Heart right ventricle (tissue), 16 donors: ENCODE measurements around the gene RAB44. TPM values are rescaled to one million over a fixed set of nuclear protein-coding genes. Genes with fewer than 3 reads are reported as not detected.
A peak's percentile ranks its signal among the peaks of the same experiment; 100 is the strongest.

Source experiments
- ATAC-seq, 8 donors: fragments of 200-7000 bp; cut with Tn5 transposase; one replicate each; pipeline ENCODE4 v1.9.1; 2020; ENCODE audit warnings: mild to moderate bottlenecking in 8 of 8, moderate library complexity in 8 of 8, moderate number of reproducible peaks in 1 of 8
- DNase-seq, 2 donors: peaks; one replicate each; pipeline ENCODE4 v3.0.0-alpha.2; 2020
- H3K27ac ChIP-seq, 10 donors: fragments of 200-600 bp; sonication (generic) in 2 of 10; one replicate each; pipeline versions ENCODE4 v1.5.0 to v1.8.0; 2020 to 2022; ENCODE audit warnings: mild to moderate bottlenecking in 3 of 10
- H3K27me3 ChIP-seq, 7 donors: fragments of 200-600 bp; one replicate each; pipeline ENCODE4 v1.8.0; 2021 to 2022; ENCODE audit warnings: mild to moderate bottlenecking in 2 of 7
- H3K36me3 ChIP-seq, 9 donors: fragments of 200-600 bp; sonication (generic) in 1 of 9; one replicate each; pipeline versions ENCODE4 v1.5.0 to v1.8.0; 2020 to 2022; ENCODE audit warnings: mild to moderate bottlenecking in 2 of 9
- H3K4me1 ChIP-seq, 9 donors: fragments of 200-600 bp; sonication (generic) in 1 of 9; one replicate each; pipeline versions ENCODE4 v1.5.0 to v1.8.0; 2020 to 2022; ENCODE audit warnings: mild to moderate bottlenecking in 4 of 9
- H3K4me3 ChIP-seq, 10 donors: fragments of 200-600 bp; sonication (generic) in 2 of 10; one replicate each; pipeline versions ENCODE4 v1.5.0 to v1.8.0; 2020 to 2022; ENCODE audit warnings: mild to moderate bottlenecking in 7 of 10, moderate library complexity in 2 of 10
- H3K9me3 ChIP-seq, 11 donors: fragments of 200-600 bp in 10 of 11; sonication (generic) in 2 of 11; one replicate each; pipeline versions ENCODE4 v1.5.0 to v1.8.0; 2013 to 2022; ENCODE audit warnings: mild to moderate bottlenecking in 2 of 11, control low read depth in 1 of 11, moderate library complexity in 1 of 11
- CTCF ChIP-seq, 9 donors: fragments of 200-600 bp; sonication (generic) in 2 of 9; IDR thresholded peaks; one replicate each; pipeline versions ENCODE4 v1.5.0 to v1.8.0; 2021 to 2022; ENCODE audit warnings: antibody characterized with exemption in 9 of 9, mild to moderate bottlenecking in 5 of 9, moderate library complexity in 1 of 9
- WGBS, 2 donors: extraction: QIAGEN DNeasy Blood & Tissue Kit; methylation state at CpG; one replicate each; pipeline ENCODE4 v1.1.7; 2013; ENCODE audit warnings: inconsistent platforms in 1 of 2; 5-methylcytosine and 5-hydroxymethylcytosine counted together
- intact Hi-C, 10 donors: fragments of 100-400 bp; cut with DNase I; formaldehyde crosslinking; loops; one replicate each; pipeline versions ENCODE4 v1.11.1 to v1.14.2; 2022
- polyA plus RNA-seq, 2 donors: library from polyadenylated mRNA; stranded (reverse); fragments of 200-250 nt; gene quantifications; one replicate each; pipeline ENCODE4 v1.2.3, GENCODE V29; 2013
- total RNA-seq, 10 donors: library from RNA; stranded (reverse); fragmentation: NEBNext Ultra II Directional in 3 of 10; extraction: Animal tissue kit (Norgen Biotek cat#: 25700) in 3 of 10; gene quantifications; one replicate each; pipeline versions ENCODE4 v1.2.1 to v1.2.4, GENCODE V29; 2021 to 2023
- donor health status: Arrhythmogenic right ventricular cardiomyopathy.
- donor health status: ischemic (EF 13 %, LVEDD 7.1; RV severe dilation, severe dysfunction).
- donor health status: healthy with polysubstance abuse.
- donor health status: DM: no; HTN: yes; CAD: no.
- donor health status: DM: no; HTN: no; CAD: no.
- donor health status: ischemic (EF 25% LVEDD 6.9; RV normal size, moderate dysfunction).
- donor health status: ischemic (EF 25% LVEDD 5.7; RV mildly dilated, moderate dysfunction).
- donor health status: healthy.
- donor health status: DM: yes; HTN: yes; CAD: no.
- donor health status: Ischemic cardiomyopathy.
- donor health status: ischemic (EF 35%, LVEDD 5.7; RV mildly dilated, moderate dysfunction).
- donor health status: nonischemic (EF 11% LVEDD 7.7; RV severe dilation, severe dysfunction).
- donor health status: DM: yes; HTN: yes; CAD: no.
- donor health status: PGD.
- donor health status: ischemic (EF 29% LVEDD 5.4; RV normal size, mild dysfunction).
- donor health status: nonischemic (EF 23%, LVEDD 6.1; RV moderate dilation, normal function).

RAB44 gene
- total and polyA plus RNA-seq, 12 donors, result 0.03 to 0.39 (median 0.06) TPM; not detected in 6

GRCh38 chr6:36660771-36661471 is 36.7 kb upstream of the RAB44 start:
- no peak overlapping the region for H3K27ac ChIP-seq
- H3K36me3 ChIP-seq, result no peaks in the 10 kb centered on the region
- H3K4me3 ChIP-seq, result peak overlapping the region in 6 of 10 donors; percentile 8 to 28 (median 22)
- 19 to 21% methylated on average over 44 of the region's 44 CpGs for WGBS, 2 donors
- H3K4me1 ChIP-seq, result peaks cover 0 to 37% (median 10%) of the 10 kb centered on the region in 9 donors
- DNase-seq (peak; percentile 59 to 75), ATAC-seq (peak; percentile 75 to 92 (median 84))
- intact Hi-C loops, result no loop called here
- peaks cover 0 to 40% (median 0%) of the 10 kb centered on the region in 7 donors for H3K27me3 ChIP-seq
- H3K9me3 ChIP-seq, result no peaks in the 10 kb centered on the region
- TF ChIP-seq CTCF (IDR thresholded peaks at IDR 0.05), result no peak

DNA sequence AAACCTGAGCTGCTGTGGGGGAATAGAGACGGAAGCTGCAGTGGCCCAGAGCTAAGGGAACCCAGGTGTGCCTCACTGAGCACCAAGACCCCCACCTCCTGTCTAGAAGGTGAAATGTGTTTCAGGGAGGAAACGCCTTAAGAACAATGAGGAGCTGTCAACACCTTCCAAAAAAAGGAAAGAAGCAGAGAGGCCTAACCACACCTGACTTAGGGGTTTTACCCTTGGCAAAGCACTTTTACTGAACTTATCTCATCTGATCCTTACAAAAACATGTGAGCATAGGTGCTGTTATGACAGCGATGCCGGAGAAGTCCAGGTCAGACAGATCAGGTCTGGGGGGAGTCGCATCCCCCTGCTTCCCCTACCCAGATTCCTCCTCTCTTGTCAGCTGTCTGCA is 35.2 kb upstream of the RAB44 start:
- H3K27me3 ChIP-seq, result peaks cover 0 to 26% (median 0%) of the 10 kb centered on the region in 7 donors
- DNase-seq, result no peak
- intact Hi-C loops, result no loop called here
- WGBS, 2 donors, result 90 to 95% methylated on average over 5 of the region's 5 CpGs
- H3K9me3 ChIP-seq, result no peaks in the 10 kb centered on the region
- TF ChIP-seq CTCF (IDR thresholded peaks at IDR 0.05), result no peak
- ATAC-seq, result no peak
- no peaks in the 10 kb centered on the region for H3K36me3 ChIP-seq
- H3K4me3 ChIP-seq, result no peak overlapping the region
- no peak overlapping the region for H3K27ac ChIP-seq
- peaks cover 0 to 49% (median 22%) of the 10 kb centered on the region in 9 donors for H3K4me1 ChIP-seq

DNA sequence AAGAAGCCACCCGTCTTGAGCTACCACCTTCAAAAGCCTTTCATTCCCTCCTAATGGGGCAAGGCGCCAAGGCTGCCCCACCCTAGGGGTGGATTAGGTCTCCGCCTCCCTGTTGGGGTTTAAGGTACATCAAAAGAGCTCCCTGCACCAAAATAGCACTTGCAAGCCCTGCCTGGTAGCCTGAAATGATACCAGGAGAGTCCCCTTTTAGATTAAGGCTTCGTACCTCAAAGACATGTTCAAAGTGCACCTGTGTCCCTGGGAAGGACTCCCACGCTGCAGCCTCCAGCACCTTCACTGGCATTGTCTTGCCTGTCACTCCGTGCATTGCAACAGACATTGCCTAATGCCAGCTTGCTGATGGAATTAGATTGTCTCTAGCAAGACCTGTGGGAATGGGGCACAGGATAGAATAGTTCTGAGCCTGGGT is 34.8 kb upstream of the RAB44 start:
- Histone ChIP-seq H3K36me3 (no peaks in the 10 kb centered on the region), H3K9me3 (no peaks in the 10 kb centered on the region), H3K4me3 (no peak overlapping the region), H3K27ac (no peak overlapping the region), H3K27me3 (peaks cover 0 to 26% (median 0%) of the 10 kb centered on the region in 7 donors), H3K4me1 (peaks cover 0 to 54% (median 24%) of the 10 kb centered on the region in 9 donors)
- intact Hi-C loops, result no loop called here
- ATAC-seq, result no peak
- WGBS, 2 donors, result 78 to 81% methylated on average over 6 of the region's 6 CpGs
- no peak for DNase-seq
- TF ChIP-seq CTCF (IDR thresholded peaks at IDR 0.05), result no peak

GRCh38 chr6:36663504-36664446 is 33.9 kb upstream of the RAB44 start:
- Histone ChIP-seq H3K36me3 (no peaks in the 10 kb centered on the region), H3K27ac (no peak overlapping the region), H3K27me3 (peaks cover 0 to 26% (median 0%) of the 10 kb centered on the region in 7 donors), H3K4me1 (peaks cover 0 to 51% (median 24%) of the 10 kb centered on the region in 9 donors), H3K9me3 (no peaks in the 10 kb centered on the region), H3K4me3 (no peak overlapping the region)
- no peak for DNase-seq
- no peak for TF ChIP-seq CTCF (IDR thresholded peaks at IDR 0.05)
- intact Hi-C loops, result no loop called here
- no peak for ATAC-seq
- 82 to 83% methylated on average over 4 of the region's 4 CpGs for WGBS, 2 donors
